Prostate gland (tissue), 2 donors: ENCODE data around the gene MTM1. TPM values are rescaled to one million over a fixed set of nuclear protein-coding genes. Genes with fewer than 3 reads are reported as not detected.
A peak's percentile ranks its signal among the peaks of the same experiment; 100 is the strongest.

Source experiments
- DNase-seq: peaks from one replicate; pipeline ENCODE4 v3.0.0-alpha.2; 2019; ENCODE audit warnings: low spot score
- H3K27ac ChIP-seq, 2 donors: fragments of 200-600 bp; sonication (generic); 2 replicates each; pipeline ENCODE4 v1.5.1; 2017 to 2019
- H3K27me3 ChIP-seq: fragments of 200-600 bp; sonication (generic); replicated peaks from 2 replicates; pipeline ENCODE4 v1.5.1; 2019; ENCODE audit not compliant: insufficient read depth
- H3K36me3 ChIP-seq, 2 donors: fragments of 200-600 bp; sonication (generic); 1 replicate in 1 of 2; 2 replicates in 1 of 2; pipeline versions ENCODE4 v1.5.1 to v1.8.1; 2017 to 2019
- H3K4me1 ChIP-seq: fragments of 200-600 bp; sonication (generic); replicated peaks from 2 replicates; pipeline ENCODE4 v1.5.1; 2019
- H3K4me3 ChIP-seq, 2 donors: fragments of 200-600 bp; sonication (generic); 2 replicates each; pipeline ENCODE4 v1.5.1; 2017 to 2019
- H3K9me3 ChIP-seq: fragments of 200-600 bp; sonication (generic); 2 replicates; pipeline ENCODE4 v1.5.1; 2017
- POLR2A ChIP-seq: fragments of 450-650 bp; IDR thresholded peaks from one replicate; pipeline ENCODE4 v1.6.1; 2016; ENCODE audit warnings: antibody characterized with exemption, mild to moderate bottlenecking
- POLR2AphosphoS5 ChIP-seq: sonication (generic); formaldehyde crosslinking; IDR thresholded peaks from one replicate; pipeline ENCODE4 v1.6.1; 2017; ENCODE audit warnings: antibody characterized with exemption
- WGBS: methylation state at CpG from one replicate; pipeline ENCODE4 v1.1.5; 2018; 5-methylcytosine and 5-hydroxymethylcytosine counted together
- intact Hi-C: fragments of 100-400 bp; cut with DNase I; formaldehyde crosslinking; loops from one replicate; pipeline ENCODE4 v1.14.2; 2022
- total RNA-seq, 2 donors: library from RNA; depleted of rRNA; stranded (reverse); fragments of >200 nt; gene quantifications; one replicate each; pipeline ENCODE4 v1.1.0, GENCODE V29; 2016
- TF ChIP-seq, protein P1 (sequence below), 4 experiments: fragments of 200-600 bp in 2 of 4; fragments of 450-650 bp in 2 of 4; sonication (generic) in 2 of 4; IDR thresholded peaks; 1 replicate in 3 of 4; 2 replicates in 1 of 4; pipeline ENCODE4 v1.5.1; 2016 to 2019; ENCODE audit warnings: antibody characterized with exemption in 4 of 4, mild to moderate bottlenecking in 2 of 4, moderate library complexity in 2 of 4

Gene MTM1
- 10 to 100 TPM; 10.3 to 30.2 TPM for total RNA-seq

DNA sequence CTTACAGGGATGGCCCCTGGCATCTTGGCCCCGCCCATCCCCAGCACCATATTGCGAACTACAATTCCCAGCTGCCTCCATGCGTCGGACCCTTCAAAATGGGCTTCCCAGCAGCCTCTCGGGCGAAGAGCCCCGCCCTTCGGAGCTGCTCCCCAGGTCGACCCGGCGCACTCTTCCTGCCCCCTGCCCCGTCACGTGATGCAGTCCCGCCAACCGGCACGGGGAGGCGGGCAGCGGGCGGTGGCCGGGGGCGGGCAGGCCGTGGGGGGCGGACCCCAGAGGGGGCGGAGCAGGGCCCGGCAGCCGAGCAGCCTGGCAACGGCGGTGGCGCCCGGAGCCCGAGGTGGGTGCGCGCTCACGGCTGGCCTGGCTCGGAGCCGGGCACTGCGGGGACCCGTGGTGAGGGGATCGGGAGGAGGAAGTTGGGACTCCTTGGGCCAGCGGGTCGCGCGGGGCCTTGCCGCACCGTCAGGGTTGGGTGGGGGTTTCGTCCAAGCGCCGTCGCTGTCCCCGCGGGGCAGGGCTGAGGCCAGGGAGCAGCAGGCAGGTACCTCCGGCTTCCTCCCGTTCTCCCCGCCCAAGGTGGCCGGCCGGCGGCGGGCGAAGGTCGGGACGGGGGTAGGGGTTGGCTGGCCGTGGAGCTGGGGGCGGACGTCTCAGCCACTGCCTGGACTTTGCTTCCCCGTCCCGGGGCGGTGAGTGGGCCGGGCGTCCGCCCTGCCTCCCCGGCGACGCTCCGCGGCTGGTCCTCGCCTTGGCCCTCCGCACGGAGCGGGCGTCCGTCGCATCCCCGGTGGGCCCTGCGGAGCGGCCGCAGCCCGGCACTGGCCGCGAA is at the start of gene MTM1:
Gene MTM1 (plus strand): TSS at position 302 of the 835 bp plus-strand sequence. CDS start 23,994 bp downstream, outside the sequence.
- Histone ChIP-seq H3K27ac (peak within 1 kb of the TSS; percentile 74 to 77), H3K36me3 (no peaks in the 10 kb centered on the region), H3K4me1 (no peaks in the 10 kb centered on the region), H3K27me3 (no peaks in the 10 kb centered on the region), H3K4me3 (peak within 1 kb of the TSS; percentile 60), H3K9me3 (no peaks in the 10 kb centered on the region)
- intact Hi-C loops = loop anchor here (10.0 kb wide), 1 partner anchor 64 kb away; no protein-coding TSS in a partner anchor
- DNase-seq = peak; percentile 91
- peak; percentile 71 for TF ChIP-seq POLR2AphosphoS5
- TF ChIP-seq, protein P1, sequence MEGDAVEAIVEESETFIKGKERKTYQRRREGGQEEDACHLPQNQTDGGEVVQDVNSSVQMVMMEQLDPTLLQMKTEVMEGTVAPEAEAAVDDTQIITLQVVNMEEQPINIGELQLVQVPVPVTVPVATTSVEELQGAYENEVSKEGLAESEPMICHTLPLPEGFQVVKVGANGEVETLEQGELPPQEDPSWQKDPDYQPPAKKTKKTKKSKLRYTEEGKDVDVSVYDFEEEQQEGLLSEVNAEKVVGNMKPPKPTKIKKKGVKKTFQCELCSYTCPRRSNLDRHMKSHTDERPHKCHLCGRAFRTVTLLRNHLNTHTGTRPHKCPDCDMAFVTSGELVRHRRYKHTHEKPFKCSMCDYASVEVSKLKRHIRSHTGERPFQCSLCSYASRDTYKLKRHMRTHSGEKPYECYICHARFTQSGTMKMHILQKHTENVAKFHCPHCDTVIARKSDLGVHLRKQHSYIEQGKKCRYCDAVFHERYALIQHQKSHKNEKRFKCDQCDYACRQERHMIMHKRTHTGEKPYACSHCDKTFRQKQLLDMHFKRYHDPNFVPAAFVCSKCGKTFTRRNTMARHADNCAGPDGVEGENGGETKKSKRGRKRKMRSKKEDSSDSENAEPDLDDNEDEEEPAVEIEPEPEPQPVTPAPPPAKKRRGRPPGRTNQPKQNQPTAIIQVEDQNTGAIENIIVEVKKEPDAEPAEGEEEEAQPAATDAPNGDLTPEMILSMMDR (IDR thresholded peaks at IDR 0.05) = no peak
- peak; percentile 81 for TF ChIP-seq POLR2A
- WGBS = 2% methylated on average over 26 of the region's 89 CpGs

DNA sequence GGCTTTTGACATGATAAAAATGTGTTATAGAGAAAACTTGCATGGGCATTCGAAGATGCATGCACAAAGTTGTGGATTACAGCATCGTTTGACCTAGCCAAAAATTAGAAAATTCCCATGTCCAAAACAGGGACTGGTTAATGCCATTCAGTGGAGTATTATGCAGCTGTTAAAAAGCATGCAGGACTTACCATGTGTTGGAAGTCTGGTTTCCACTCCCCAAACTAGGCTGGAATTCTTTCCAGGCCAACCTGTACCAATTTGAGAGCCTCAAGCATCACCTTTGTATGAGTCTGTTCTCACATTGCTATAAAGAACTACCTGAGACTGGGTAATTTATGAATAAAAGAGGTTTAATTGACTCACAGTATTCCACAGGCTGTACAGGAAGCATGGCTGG is 45.9 kb upstream of the MTM1 start:
- intact Hi-C loops = no loop called here
- no peak for TF ChIP-seq POLR2A
- TF ChIP-seq, protein P1 (IDR thresholded peaks at IDR 0.05) = no peak
- TF ChIP-seq POLR2AphosphoS5 = no peak
- DNase-seq = no peak

DNA sequence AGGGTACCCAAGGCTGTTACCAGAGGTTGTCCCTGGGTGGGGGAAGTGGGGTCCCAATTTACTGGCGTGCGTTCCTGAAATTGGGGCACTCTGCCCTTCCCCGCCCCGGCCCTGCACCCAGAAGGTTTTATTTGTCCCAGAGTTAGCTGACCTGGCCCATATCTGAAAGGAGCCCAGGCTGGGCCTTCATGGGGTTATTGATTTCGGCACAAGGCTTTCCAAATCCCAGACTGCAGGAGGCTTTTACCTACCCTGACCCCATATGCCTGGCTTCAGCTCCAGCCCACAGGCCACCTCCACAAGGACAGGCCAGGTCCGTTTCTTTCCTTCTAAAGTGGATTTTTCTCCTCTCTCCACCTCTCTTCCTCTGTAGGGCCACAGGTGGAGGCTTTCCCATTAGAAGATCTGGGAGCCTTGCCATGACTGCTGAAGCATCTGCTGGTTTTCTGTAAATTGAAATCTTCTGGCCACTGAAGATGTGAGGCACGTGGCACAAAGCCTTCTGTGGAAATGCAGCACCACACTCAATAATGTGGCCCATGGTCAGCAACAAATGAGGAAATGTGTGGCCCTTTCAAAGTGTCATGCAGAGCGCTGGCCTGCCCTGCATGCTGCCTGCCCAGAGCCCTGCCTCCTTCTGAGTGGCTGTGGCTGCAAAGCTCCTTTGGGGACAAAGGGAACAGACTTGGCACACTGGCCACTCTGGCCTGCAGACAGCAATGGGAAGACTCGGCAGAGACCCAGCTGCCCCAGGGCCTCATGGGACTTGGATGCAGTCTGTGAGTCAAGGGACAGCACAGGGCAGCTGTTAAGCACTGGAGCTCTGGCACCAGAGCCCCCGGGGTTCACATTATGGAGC is 43.1 kb upstream of the MTM1 start:
- no peak for DNase-seq
- H3K27ac ChIP-seq = no peak overlapping the region
- H3K4me3 ChIP-seq = no peak overlapping the region
- TF ChIP-seq POLR2AphosphoS5 (no peak), POLR2A (no peak)
- TF ChIP-seq, protein P1 (IDR thresholded peaks at IDR 0.05) = no peak
- H3K36me3 ChIP-seq = no peaks in the 10 kb centered on the region
- intact Hi-C loops = no loop called here
- no peaks in the 10 kb centered on the region for H3K27me3 ChIP-seq
- no peaks in the 10 kb centered on the region for H3K9me3 ChIP-seq
- H3K4me1 ChIP-seq = no peaks in the 10 kb centered on the region
- 83% methylated on average over 8 of the region's 10 CpGs for WGBS

More for the DNA sequence above, 45.9 kb upstream of the MTM1 start:
- H3K4me3 ChIP-seq = no peak overlapping the region
- H3K9me3 ChIP-seq = no peaks in the 10 kb centered on the region
- no peaks in the 10 kb centered on the region for H3K27me3 ChIP-seq
- H3K4me1 ChIP-seq = no peaks in the 10 kb centered on the region
- 86% methylated on average over 2 of the region's 2 CpGs for WGBS
- H3K36me3 ChIP-seq = no peaks in the 10 kb centered on the region
- H3K27ac ChIP-seq = no peak overlapping the region

DNA sequence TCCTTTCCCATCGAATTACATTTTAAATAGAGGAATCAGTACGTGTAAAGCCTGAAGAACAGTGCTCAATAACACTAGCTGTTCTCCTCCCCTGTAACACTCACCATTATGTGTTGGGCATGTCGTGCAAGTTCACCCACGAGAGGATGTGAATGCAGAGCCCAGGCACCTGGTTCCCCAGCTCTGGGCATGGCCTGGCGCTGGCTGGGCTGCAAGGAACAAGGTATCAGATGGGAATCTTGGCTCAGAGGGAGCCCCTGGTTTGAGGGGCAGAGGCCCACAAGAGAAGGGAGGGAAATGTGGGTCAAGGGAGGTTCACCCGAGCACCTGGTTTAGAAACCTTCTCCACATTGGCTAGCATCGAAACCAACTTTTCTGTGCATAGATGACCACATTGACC is 41.7 kb upstream of the MTM1 start:
- TF ChIP-seq POLR2A = no peak
- TF ChIP-seq, protein P1 (IDR thresholded peaks at IDR 0.05) = no peak
- TF ChIP-seq POLR2AphosphoS5 = no peak
- Histone ChIP-seq H3K9me3 (no peaks in the 10 kb centered on the region), H3K4me3 (no peak overlapping the region), H3K27ac (no peak overlapping the region), H3K36me3 (no peaks in the 10 kb centered on the region), H3K4me1 (no peaks in the 10 kb centered on the region), H3K27me3 (no peaks in the 10 kb centered on the region)
- DNase-seq = no peak
- 95% methylated on average over 7 of the region's 7 CpGs for WGBS
- intact Hi-C loops = no loop called here
